T-cell (primary cell): ENCODE measurements around the gene E2F3. TPM values are rescaled to one million over a fixed set of nuclear protein-coding genes. Genes with fewer than 3 reads are reported as not detected.

ENCODE experiments used
- ATAC-seq, 4 experiments: fragments of 200-7000 bp in 3 of 4; fragments of 150-1000 bp in 1 of 4; cut with Tn5 transposase; replicated peaks in 1 of 4; 1 replicate in 3 of 4; 2 replicates in 1 of 4; pipeline ENCODE4 v1.10.0; 2021; ENCODE audit warnings: moderate library complexity in 3 of 4, mild to moderate bottlenecking in 2 of 4, moderate number of reproducible peaks in 1 of 4
- CTCF ChIA-PET, 2 donors: fragments of 300-600 bp; sonication (Branson Sonifier 250); formaldehyde crosslinking; loops; one replicate each; lab custom pipeline; 2022; ENCODE audit warnings: antibody characterized with exemption in 2 of 2; lab: Charles Lee
- POLR2A ChIA-PET, 2 donors: fragments of 300-600 bp; sonication (Branson Sonifier 250); formaldehyde crosslinking; loops; one replicate each; lab custom pipeline; 2022; ENCODE audit warnings: antibody characterized with exemption in 2 of 2; lab: Charles Lee
- DNase-seq, 35 experiments: peaks; one replicate each; pipeline versions ENCODE4 v3.0.0 to v3.0.0-alpha.2; 2013 to 2023
- H3K27ac ChIP-seq: one replicate; pipeline ENCODE4 v1.5.1; 2013; ENCODE audit warnings: low read length
- H3K27me3 ChIP-seq, 2 experiments: replicated peaks in 1 of 2; 1 replicate in 1 of 2; 2 replicates in 1 of 2; pipeline versions ENCODE4 v1.6.1 to v1.7.0; 2013; ENCODE audit warnings: low read length in 1 of 2, mixed read lengths in 1 of 2; ENCODE audit not compliant: control insufficient read depth in 2 of 2, insufficient read depth in 2 of 2; ENCODE audit errors: extremely low read depth in 1 of 2
- H3K36me3 ChIP-seq, 2 donors: 1 replicate in 1 of 2; 2 replicates in 1 of 2; pipeline versions ENCODE4 v1.6.1 to v1.7.0; 2013; ENCODE audit warnings: low read length in 1 of 2; ENCODE audit not compliant: control insufficient read depth in 2 of 2, insufficient read depth in 1 of 2; ENCODE audit errors: extremely low read depth in 1 of 2
- H3K4me1 ChIP-seq, 2 experiments: 1 replicate in 1 of 2; 2 replicates in 1 of 2; pipeline versions ENCODE4 v1.6.1 to v1.7.0; 2013; ENCODE audit warnings: low read length in 2 of 2, mixed read lengths in 1 of 2; ENCODE audit not compliant: insufficient read depth in 2 of 2, control insufficient read depth in 1 of 2; ENCODE audit errors: extremely low read depth in 1 of 2
- H3K4me3 ChIP-seq, 2 donors: 1 replicate in 1 of 2; 2 replicates in 1 of 2; pipeline versions ENCODE4 v1.5.1 to v1.7.0; 2013; ENCODE audit warnings: mild to moderate bottlenecking in 2 of 2, low read length in 1 of 2, moderate library complexity in 1 of 2; ENCODE audit not compliant: control insufficient read depth in 1 of 2; ENCODE audit errors: extremely low read depth in 1 of 2
- H3K9me3 ChIP-seq: 2 replicates; pipeline ENCODE4 v1.7.0; 2013
- H3K27ac Mint-ChIP-seq, 2 donors: one replicate each; pipeline ENCODE4 v1.8.0; 2020 to 2021; ENCODE audit warnings: mild to moderate bottlenecking in 2 of 2, mixed read lengths in 2 of 2
- H3K27me3 Mint-ChIP-seq, 2 donors: one replicate each; pipeline ENCODE4 v1.8.0; 2021 to 2022; ENCODE audit warnings: mixed read lengths in 2 of 2
- H3K36me3 Mint-ChIP-seq: one replicate; pipeline ENCODE4 v1.8.0; 2021; ENCODE audit warnings: mixed read lengths
- H3K4me1 Mint-ChIP-seq, 3 donors: one replicate each; pipeline ENCODE4 v1.8.0; 2020 to 2022; ENCODE audit warnings: mixed read lengths in 3 of 3, mild to moderate bottlenecking in 1 of 3
- H3K4me3 Mint-ChIP-seq, 3 donors: one replicate each; pipeline ENCODE4 v1.8.0; 2020 to 2022; ENCODE audit warnings: mild to moderate bottlenecking in 3 of 3, mixed read lengths in 3 of 3, moderate library complexity in 3 of 3
- H3K9me3 Mint-ChIP-seq, 3 donors: one replicate each; pipeline ENCODE4 v1.8.0; 2020 to 2022; ENCODE audit warnings: mixed read lengths in 3 of 3
- WGBS: methylation state at CpG from one replicate; pipeline ENCODE4 v1.1.5; 2013; ENCODE audit warnings: missing lambda C conversion rate; ENCODE audit not compliant: insufficient coverage; 5-methylcytosine and 5-hydroxymethylcytosine counted together
- total RNA-seq, 35 experiments: library from RNA in 6 of 35; stranded (reverse) in 6 of 35; fragments of 120-200 nt in 1 of 35; gene quantifications; one replicate each; pipeline versions ENCODE4 v1.2.1 to v1.2.4 and lab custom pipeline; 2013 to 2026

Gene E2F3
- total RNA-seq, 5 donors from 2014 or later (not counting 1 experiment from before 2014, with no cell fraction given): 9.6 to 28.2 (median 23.1) TPM

DNA sequence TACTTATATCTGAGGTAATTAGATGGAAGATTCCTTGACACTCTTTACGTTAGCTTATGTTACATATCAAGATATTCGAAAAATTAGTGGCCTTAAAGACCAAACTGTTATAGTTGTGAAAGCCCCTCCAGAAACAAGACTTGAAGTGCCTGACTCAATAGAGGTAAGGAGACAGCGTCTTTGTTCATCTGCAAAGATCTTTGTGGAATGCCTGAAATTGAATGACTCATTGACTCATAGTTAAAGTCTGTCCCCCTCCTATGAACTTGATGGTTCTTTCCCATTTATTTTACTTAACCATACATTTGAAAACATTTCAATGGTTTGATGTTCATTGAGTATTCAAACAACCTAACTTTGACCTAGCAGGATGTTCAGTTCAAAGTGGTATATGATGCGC lies 85.0 kb downstream of the E2F3 start:
- POLR2A ChIA-PET: no interaction called here
- H3K4me1 ChIP-seq: no peaks in the 10 kb centered on the region
- no peak overlapping the region for H3K4me3 Mint-ChIP-seq
- DNase-seq: no peak
- no peaks in the 10 kb centered on the region for H3K9me3 Mint-ChIP-seq
- CTCF ChIA-PET: interaction anchor here in 1 of 2 donors (0.6 kb wide), 1 partner anchor 75 kb away, joined by 3 read pairs; no protein-coding TSS in a partner anchor
- H3K27ac Mint-ChIP-seq: no peak overlapping the region
- no CpG with 5 or more reads among the region's 4 CpGs for WGBS
- H3K4me1 Mint-ChIP-seq: no peaks in the 10 kb centered on the region
- peaks cover 0 to 60% of the 10 kb centered on the region in 2 donors for H3K36me3 ChIP-seq
- H3K27me3 Mint-ChIP-seq: no peaks in the 10 kb centered on the region
- no peaks in the 10 kb centered on the region for H3K27me3 ChIP-seq
- H3K4me3 ChIP-seq: no peak overlapping the region
- no peak overlapping the region for H3K27ac ChIP-seq
- ATAC-seq: no peak
- H3K9me3 ChIP-seq: no peaks in the 10 kb centered on the region
- peaks cover 69% of the 10 kb centered on the region for H3K36me3 Mint-ChIP-seq

DNA sequence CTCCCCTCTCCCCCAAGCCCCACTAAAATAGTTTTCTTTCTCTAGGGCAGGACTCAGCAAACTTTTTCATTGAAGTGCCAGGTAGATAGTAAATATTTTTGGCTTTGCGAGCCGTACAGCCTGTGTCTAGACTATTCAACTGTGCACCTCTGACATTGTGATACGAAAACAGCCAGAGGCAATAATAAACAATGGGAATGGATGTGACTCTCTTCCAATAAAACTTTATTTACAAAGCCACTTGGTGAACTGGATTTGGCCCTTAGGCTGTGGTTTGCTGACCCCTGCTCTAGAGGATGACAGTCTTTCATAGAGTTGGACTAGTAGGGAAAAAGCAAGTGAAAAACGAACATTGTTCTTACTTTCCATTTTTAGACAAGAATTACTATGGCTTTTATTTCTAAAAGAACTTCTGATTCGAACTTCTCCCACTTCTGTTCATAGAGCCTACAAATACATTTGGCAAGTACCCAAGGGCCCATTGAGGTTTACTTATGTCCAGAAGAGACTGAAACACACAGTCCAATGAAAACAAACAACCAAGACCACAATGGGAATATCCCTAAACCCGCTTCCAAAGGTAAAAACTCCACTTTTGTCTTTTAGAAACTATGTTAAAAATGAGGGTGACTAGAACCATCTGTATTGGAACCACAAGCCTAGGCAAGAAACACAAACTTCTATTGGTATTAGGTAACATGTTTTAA lies 86.1 kb downstream of the E2F3 start:
- 100% methylated on average over 1 of the region's 6 CpGs for WGBS
- DNase-seq (no peak), ATAC-seq (no peak)
- CTCF ChIA-PET: no interaction called here
- Mint-ChIP-seq H3K36me3 (peaks cover 60% of the 10 kb centered on the region), H3K27ac (no peak overlapping the region), H3K27me3 (no peaks in the 10 kb centered on the region), H3K9me3 (no peaks in the 10 kb centered on the region), H3K4me1 (no peaks in the 10 kb centered on the region), H3K4me3 (no peak overlapping the region)
- no peaks in the 10 kb centered on the region for H3K4me1 ChIP-seq
- H3K27ac ChIP-seq: no peak overlapping the region
- POLR2A ChIA-PET: no interaction called here
- H3K9me3 ChIP-seq: no peaks in the 10 kb centered on the region
- peaks cover 0 to 54% of the 10 kb centered on the region in 2 donors for H3K36me3 ChIP-seq
- no peaks in the 10 kb centered on the region for H3K27me3 ChIP-seq
- H3K4me3 ChIP-seq: no peak overlapping the region

DNA sequence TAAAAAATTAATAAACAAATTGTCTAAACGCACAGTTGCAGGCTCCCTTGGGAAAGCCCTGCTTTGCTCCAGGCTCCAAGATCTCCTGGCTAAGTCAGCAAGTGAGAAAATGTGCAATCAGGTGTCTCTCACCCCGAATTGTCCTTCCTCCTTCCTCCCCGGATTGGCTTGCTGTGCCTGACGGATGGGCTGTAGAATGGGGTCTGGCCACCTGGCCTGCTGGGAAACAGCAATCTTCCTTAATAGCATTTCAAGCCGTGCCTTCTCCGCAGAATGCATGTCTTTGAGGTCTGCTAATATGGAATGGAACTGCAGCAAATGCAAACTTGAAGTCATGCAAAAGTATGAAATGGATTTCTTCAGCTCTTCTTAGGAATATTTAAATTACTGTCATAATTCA lies 88.9 kb downstream of the E2F3 start:
- ATAC-seq (no peak), DNase-seq (no peak)
- no peaks in the 10 kb centered on the region for H3K4me1 ChIP-seq
- H3K9me3 ChIP-seq: no peaks in the 10 kb centered on the region
- no peak overlapping the region for H3K4me3 Mint-ChIP-seq
- H3K9me3 Mint-ChIP-seq: no peaks in the 10 kb centered on the region
- H3K27ac Mint-ChIP-seq: no peak overlapping the region
- POLR2A ChIA-PET: no interaction called here
- H3K36me3 ChIP-seq: peaks cover 0 to 39% of the 10 kb centered on the region in 2 donors
- peaks cover 42% of the 10 kb centered on the region for H3K36me3 Mint-ChIP-seq
- H3K27me3 Mint-ChIP-seq: no peaks in the 10 kb centered on the region
- H3K4me3 ChIP-seq: no peak overlapping the region
- no peaks in the 10 kb centered on the region for H3K27me3 ChIP-seq
- H3K4me1 Mint-ChIP-seq: no peaks in the 10 kb centered on the region
- CTCF ChIA-PET: no interaction called here
- WGBS: 93% methylated on average over 3 of the region's 6 CpGs
- no peak overlapping the region for H3K27ac ChIP-seq

DNA sequence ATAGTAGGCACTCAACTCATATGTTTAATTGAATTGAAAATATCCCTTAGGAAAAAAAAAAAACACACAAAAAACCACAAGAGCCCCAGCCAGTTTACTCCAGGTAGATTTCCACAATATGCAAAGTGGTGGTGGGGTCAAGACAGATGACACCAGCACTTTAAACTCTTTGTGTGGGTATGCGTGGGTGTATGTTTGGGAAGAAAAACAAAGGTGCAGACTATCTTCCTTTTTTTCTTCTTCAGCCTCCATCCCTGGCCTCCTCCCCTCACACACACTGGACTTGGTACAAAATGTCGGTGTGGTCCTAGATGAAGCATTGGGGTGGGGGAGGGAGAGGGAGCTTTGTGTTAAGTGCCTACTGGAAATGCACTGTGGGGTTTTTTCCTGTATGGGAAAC lies 90.4 kb downstream of the E2F3 start:
- Mint-ChIP-seq H3K4me3 (no peak overlapping the region), H3K36me3 (peaks cover 34% of the 10 kb centered on the region), H3K4me1 (no peaks in the 10 kb centered on the region), H3K27ac (no peak overlapping the region), H3K9me3 (no peaks in the 10 kb centered on the region), H3K27me3 (no peaks in the 10 kb centered on the region)
- ChIA-PET CTCF (no interaction called here), POLR2A (no interaction called here)
- H3K36me3 ChIP-seq: peaks cover 0 to 33% of the 10 kb centered on the region in 2 donors
- no peaks in the 10 kb centered on the region for H3K4me1 ChIP-seq
- no peak overlapping the region for H3K4me3 ChIP-seq
- H3K9me3 ChIP-seq: no peaks in the 10 kb centered on the region
- no CpG with 5 or more reads among the region's 2 CpGs for WGBS
- no peak for ATAC-seq
- no peaks in the 10 kb centered on the region for H3K27me3 ChIP-seq
- no peak for DNase-seq
- no peak overlapping the region for H3K27ac ChIP-seq

DNA sequence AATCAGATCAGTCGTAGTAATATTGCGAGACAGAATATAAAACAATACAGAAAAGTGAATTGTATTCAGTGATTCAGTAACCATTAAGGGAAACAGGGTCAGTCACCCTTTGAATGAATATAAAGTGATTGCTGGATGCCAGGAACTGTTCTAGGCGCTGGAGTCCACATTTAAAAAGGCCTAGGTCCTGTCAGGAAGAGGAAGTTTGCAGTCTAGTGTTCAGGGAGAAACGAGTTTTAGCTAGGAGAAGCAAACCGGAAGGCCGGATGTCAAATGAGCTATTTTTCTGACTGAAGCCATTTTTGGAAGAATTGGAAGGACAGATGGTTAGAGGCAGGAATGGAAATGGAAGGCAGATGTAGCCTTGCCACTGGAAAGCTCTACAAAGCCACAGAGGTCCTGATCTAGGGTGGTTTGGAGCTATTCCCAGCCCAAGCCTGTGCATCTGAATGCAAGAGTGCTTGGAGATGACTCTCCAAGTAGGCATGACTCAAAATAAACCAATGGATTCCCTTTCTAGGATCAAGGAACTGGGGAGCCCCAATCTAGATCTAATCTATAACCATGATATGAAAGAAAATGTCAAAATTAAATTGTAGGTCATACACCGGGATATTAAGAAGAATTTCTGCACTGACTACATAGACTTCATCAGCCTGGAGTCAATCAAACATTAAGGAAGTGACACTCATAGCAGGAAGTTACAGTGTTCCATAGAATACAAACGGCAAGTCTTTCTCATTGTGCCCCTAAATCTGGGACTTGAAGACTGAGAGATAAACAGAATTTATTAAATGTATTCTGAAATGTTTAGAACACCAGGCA lies 95.7 kb downstream of the E2F3 start:
- H3K4me1 Mint-ChIP-seq: no peaks in the 10 kb centered on the region
- 91% methylated on average over 6 of the region's 8 CpGs for WGBS
- no peaks in the 10 kb centered on the region for H3K36me3 Mint-ChIP-seq
- no peak overlapping the region for H3K27ac ChIP-seq
- DNase-seq: no peak
- H3K9me3 Mint-ChIP-seq: no peaks in the 10 kb centered on the region
- H3K27ac Mint-ChIP-seq: no peak overlapping the region
- POLR2A ChIA-PET: no interaction called here
- H3K9me3 ChIP-seq: no peaks in the 10 kb centered on the region
- H3K4me1 ChIP-seq: no peaks in the 10 kb centered on the region
- no peak for ATAC-seq
- H3K27me3 Mint-ChIP-seq: no peaks in the 10 kb centered on the region
- H3K4me3 Mint-ChIP-seq: no peak overlapping the region
- CTCF ChIA-PET: no interaction called here
- no peak overlapping the region for H3K4me3 ChIP-seq
- no peaks in the 10 kb centered on the region for H3K27me3 ChIP-seq
- no peaks in the 10 kb centered on the region for H3K36me3 ChIP-seq

DNA sequence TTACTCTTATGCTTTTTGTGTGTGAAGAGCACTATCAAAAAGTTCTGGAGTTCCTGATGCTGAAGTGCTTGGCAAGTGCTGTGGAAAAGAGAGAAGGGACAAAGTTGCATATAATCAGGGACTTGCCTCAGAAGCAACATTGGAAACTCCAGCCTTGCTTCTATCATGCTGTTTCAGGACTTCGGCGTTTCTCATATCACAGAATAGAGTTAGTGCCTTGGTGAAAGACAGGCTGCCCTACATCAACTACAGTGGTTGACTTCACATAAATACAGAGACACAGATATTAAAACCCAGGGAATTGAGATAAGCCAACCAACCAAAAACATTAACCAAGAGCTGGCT lies 96.3 kb downstream of the E2F3 start:
- H3K4me1 Mint-ChIP-seq: no peaks in the 10 kb centered on the region
- no peak for DNase-seq
- Histone ChIP-seq H3K4me3 (no peak overlapping the region), H3K4me1 (no peaks in the 10 kb centered on the region), H3K27me3 (no peaks in the 10 kb centered on the region), H3K36me3 (no peaks in the 10 kb centered on the region), H3K27ac (no peak overlapping the region), H3K9me3 (no peaks in the 10 kb centered on the region)
- no peaks in the 10 kb centered on the region for H3K36me3 Mint-ChIP-seq
- no peaks in the 10 kb centered on the region for H3K27me3 Mint-ChIP-seq
- H3K4me3 Mint-ChIP-seq: no peak overlapping the region
- no peaks in the 10 kb centered on the region for H3K9me3 Mint-ChIP-seq
- ChIA-PET CTCF (no interaction called here), POLR2A (no interaction called here)
- no peak overlapping the region for H3K27ac Mint-ChIP-seq
- ATAC-seq: no peak
- WGBS: 100% methylated on average over 1 of the region's 2 CpGs
